Fibroblast of skin of left quadriceps (primary cell): ENCODE data around the gene NEUROD6.

Experiments
- DNase-seq, 2 experiments: peaks; one replicate each; pipeline ENCODE4 v3.0.0-alpha.2; 2013; ENCODE audit warnings: low read depth in 2 of 2

The NEUROD6 gene

GRCh38 chr7:31335161-31335856, 5.2 kb downstream of the NEUROD6 start:
- DNase-seq: no peak

GRCh38 chr7:31333291-31333690, 7.2 kb downstream of the NEUROD6 start:
- no peak for DNase-seq

- peak; percentile 17 to 40 for DNase-seq
Observed at GRCh38 chr7:31327071-31327470, 13.5 kb downstream of the NEUROD6 start.

GRCh38 chr7:31326416-31326815, 14.1 kb downstream of the NEUROD6 start:
- no peak for DNase-seq

GRCh38 chr7:31323101-31323500, 17.4 kb downstream of the NEUROD6 start:
- DNase-seq: no peak

- no peak for DNase-seq
Observed at GRCh38 chr7:31320675-31321074, 19.9 kb downstream of the NEUROD6 start.

- DNase-seq: no peak
Observed at GRCh38 chr7:31318313-31318712, 22.2 kb downstream of the NEUROD6 start.

- no peak for DNase-seq
Observed at GRCh38 chr7:31316876-31317275, 23.6 kb downstream of the NEUROD6 start.

- DNase-seq: no peak
Observed at GRCh38 chr7:31315758-31316157, 24.8 kb downstream of the NEUROD6 start.

- DNase-seq: no peak
Observed at GRCh38 chr7:31314781-31315180, 25.7 kb downstream of the NEUROD6 start.

GRCh38 chr7:31312889-31313288, 27.6 kb downstream of the NEUROD6 start:
- no peak for DNase-seq

GRCh38 chr7:31311552-31311951, 29.0 kb downstream of the NEUROD6 start:
- DNase-seq: no peak

- DNase-seq: no peak
Observed at GRCh38 chr7:31310321-31310935, 30.1 kb downstream of the NEUROD6 start.

GRCh38 chr7:31309407-31309806, 31.1 kb downstream of the NEUROD6 start:
- DNase-seq: no peak

GRCh38 chr7:31308652-31309051, 31.9 kb downstream of the NEUROD6 start:
- no peak for DNase-seq

- no peak for DNase-seq
Observed at GRCh38 chr7:31307972-31308371, 32.6 kb downstream of the NEUROD6 start.

GRCh38 chr7:31305260-31305659, 35.3 kb downstream of the NEUROD6 start:
- no peak for DNase-seq

GRCh38 chr7:31304446-31304845, 36.1 kb downstream of the NEUROD6 start:
- DNase-seq: no peak

GRCh38 chr7:31302356-31302755, 38.2 kb downstream of the NEUROD6 start:
- peak in 1 of 2 experiments; percentile 3 for DNase-seq

- DNase-seq: no peak
Observed at GRCh38 chr7:31299336-31299735, 41.2 kb downstream of the NEUROD6 start.

- DNase-seq: no peak
Observed at GRCh38 chr7:31290601-31291000, 49.9 kb downstream of the NEUROD6 start.
